GM18499 (cell line): Measurements from ENCODE around the gene C1QTNF5.

Source experiments
- ATAC-seq: cut with Tn5 transposase; IDR thresholded peaks from one replicate; pipeline ENCODE4 v1.9.1; 2021; ENCODE audit warnings: moderate number of reproducible peaks; ENCODE audit not compliant: insufficient read depth, unreplicated experiment

C1QTNF5 gene

GRCh38 chr11:119373921-119374631, 33.4 kb upstream of the C1QTNF5 start:
- ATAC-seq, result no peak

- no peak for ATAC-seq
Measured at GRCh38 chr11:119373059-119373920, 32.6 kb upstream of the C1QTNF5 start.

- ATAC-seq, result no peak
Measured at GRCh38 chr11:119372260-119373058, 31.8 kb upstream of the C1QTNF5 start.

- no peak for ATAC-seq
Measured at GRCh38 chr11:119371778-119372182, 31.1 kb upstream of the C1QTNF5 start.

- ATAC-seq, result no peak
Measured at GRCh38 chr11:119371067-119371601, 30.5 kb upstream of the C1QTNF5 start.

- ATAC-seq, result no peak
Measured at GRCh38 chr11:119370486-119371046, 29.9 kb upstream of the C1QTNF5 start.

- no peak for ATAC-seq
Measured at GRCh38 chr11:119369132-119369925, 28.6 kb upstream of the C1QTNF5 start.

GRCh38 chr11:119368121-119369034, 27.7 kb upstream of the C1QTNF5 start:
- ATAC-seq, result no peak

- no peak for ATAC-seq
Measured at GRCh38 chr11:119367661-119368120, 27.0 kb upstream of the C1QTNF5 start.

GRCh38 chr11:119366690-119367620, 26.3 kb upstream of the C1QTNF5 start:
- ATAC-seq, result no peak

GRCh38 chr11:119365071-119365591, 24.4 kb upstream of the C1QTNF5 start:
- ATAC-seq, result no peak

GRCh38 chr11:119363851-119364590, 23.3 kb upstream of the C1QTNF5 start:
- no peak for ATAC-seq

GRCh38 chr11:119363081-119363850, 22.6 kb upstream of the C1QTNF5 start:
- ATAC-seq, result no peak

GRCh38 chr11:119362741-119363080, 22.0 kb upstream of the C1QTNF5 start:
- no peak for ATAC-seq

- ATAC-seq, result no peak
Measured at GRCh38 chr11:119361941-119362725, 21.4 kb upstream of the C1QTNF5 start.
